ENCODE measurements around the gene JAK2. TPM values are rescaled to one million over a fixed set of nuclear protein-coding genes. Genes with fewer than 3 reads are reported as not detected.
A peak's percentile ranks its signal among the peaks of the same experiment; 100 is the strongest.
"Not testable (repeated sequence)": the region's sequence is repeated elsewhere in the genome, so short reads cannot be mapped to it uniquely, and the experiment has no call there.

Gene JAK2
- total RNA-seq: 10 to 100 TPM; 23.2 to 25.5 TPM

DNA sequence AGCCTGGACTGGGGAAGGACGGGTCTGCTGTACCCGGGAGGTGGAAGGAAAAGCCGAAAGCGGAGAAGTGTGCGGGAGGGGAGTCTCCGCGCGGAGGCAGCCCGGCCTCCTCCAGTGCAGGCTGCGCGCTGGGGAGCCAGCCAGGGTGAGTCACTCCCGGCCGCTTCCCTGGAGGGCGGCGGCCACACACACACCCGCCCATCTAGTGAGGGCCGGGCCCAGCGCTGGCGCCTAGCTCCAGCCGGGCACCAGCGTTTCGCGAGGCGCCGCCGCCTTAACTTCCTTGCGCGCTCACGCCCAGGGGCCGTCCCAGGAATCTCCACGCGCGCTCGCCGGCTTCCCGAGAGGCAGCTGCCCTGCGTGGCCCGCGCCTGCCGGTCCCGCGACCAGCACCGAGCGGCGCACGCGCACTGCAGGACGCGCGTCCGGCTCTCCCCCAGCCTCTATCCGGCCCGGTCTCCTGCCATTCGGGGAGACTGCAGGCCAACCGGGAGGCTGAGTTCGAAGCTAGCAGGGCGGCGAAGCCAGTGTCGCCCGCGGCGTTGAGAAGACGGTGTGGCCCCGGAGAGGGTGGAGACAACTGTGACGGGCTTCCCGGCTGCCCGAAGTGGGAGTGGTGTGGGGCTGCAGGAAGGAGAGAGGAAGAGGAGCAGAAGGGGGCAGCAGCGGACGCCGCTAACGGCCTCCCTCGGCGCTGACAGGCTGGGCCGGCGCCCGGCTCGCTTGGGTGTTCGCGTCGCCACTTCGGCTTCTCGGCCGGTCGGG, at the start of gene JAK2:
JAK2 (plus strand) TSS at position 652 of the 765 bp plus-strand sequence. CDS start 36,716 bp downstream, outside the sequence.
- POLR2A ChIA-PET: interaction anchor here (0.7 to 2.7 kb wide), 7 partner anchors 14 to 644 kb away, joined by 3 to 19 read pairs (median 4); partner anchors contain the start of genes PLGRKT, RCL1 and RIC1
- DNase-seq: peak; percentile 91
- Mint-ChIP-seq H3K27ac (peak within 1 kb of the TSS; percentile 96), H3K36me3 (peaks cover 4% of the 10 kb centered on the region), H3K4me1 (ENCODE audit: low read depth) (peaks cover 52% of the 10 kb centered on the region), H3K4me3 (peak within 1 kb of the TSS; percentile 90), H3K27me3 (no peaks in the 10 kb centered on the region), H3K9me3 (no peaks in the 10 kb centered on the region)
- CTCF ChIA-PET: interaction anchor here (0.6 to 6.5 kb wide), 15 partner anchors 14 to 465 kb away, joined by 3 to 106 read pairs (median 4); partner anchors contain the start of genes CD274 and RCL1
- intact Hi-C loops (cut with micrococcal nuclease): loop anchor here (1.0 to 10.0 kb wide), 13 partner anchors 14 to 1458 kb away; partner anchors contain the start of genes AK3, CD274, CDC37L1 and INSL6

DNA sequence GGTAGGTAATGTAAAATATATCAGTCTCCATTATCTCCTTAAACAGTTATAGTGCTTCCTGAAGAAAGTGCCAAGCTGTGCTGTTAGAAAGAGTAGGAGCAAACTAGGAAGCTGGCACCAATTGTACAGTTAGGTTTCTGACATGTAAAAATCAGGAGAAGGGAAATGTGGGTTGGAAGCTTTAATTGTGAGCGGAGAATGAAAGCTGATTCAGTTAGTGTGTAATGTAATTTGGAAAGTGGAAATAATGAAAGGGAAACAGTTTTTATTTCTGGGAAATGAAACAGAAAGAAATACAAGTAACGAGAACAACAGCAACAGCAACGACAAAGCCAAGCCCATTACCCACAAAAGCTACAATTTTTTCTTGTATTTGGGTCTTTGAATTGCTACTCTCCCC, 48.8 kb upstream of the JAK2 start:
- CTCF ChIA-PET: interaction anchor here (1.7 kb wide), 1 partner anchor 51 kb away, joined by 4 read pairs; no protein-coding TSS in a partner anchor
- POLR2A ChIA-PET: interaction anchor here (0.9 to 1.2 kb wide), 3 partner anchors 8 to 144 kb away, joined by 3 to 6 read pairs (median 3); partner anchors contain the start of gene RCL1
- no peak overlapping the region for H3K4me3 Mint-ChIP-seq
- no peaks in the 10 kb centered on the region for H3K27me3 Mint-ChIP-seq
- H3K9me3 Mint-ChIP-seq: no peaks in the 10 kb centered on the region
- DNase-seq: no peak
- intact Hi-C loops (cut with micrococcal nuclease): loop anchor here (1.0 to 5.0 kb wide), 10 partner anchors 8 to 1409 kb away; partner anchors contain the start of genes PLGRKT, RCL1 and RFX3
- H3K27ac Mint-ChIP-seq: peak overlapping the region; percentile 77
- no peaks in the 10 kb centered on the region for H3K36me3 Mint-ChIP-seq
- peaks cover 56% of the 10 kb centered on the region for H3K4me1 Mint-ChIP-seq (ENCODE audit: low read depth)

- H3K4me3 Mint-ChIP-seq: peak overlapping the region; percentile 42
- no peaks in the 10 kb centered on the region for H3K9me3 Mint-ChIP-seq
- H3K27ac Mint-ChIP-seq: peak overlapping the region; percentile 91
- no peaks in the 10 kb centered on the region for H3K27me3 Mint-ChIP-seq
- CTCF ChIA-PET: interaction anchor here (1.7 kb wide), 1 partner anchor 51 kb away, joined by 4 read pairs; no protein-coding TSS in a partner anchor
- DNase-seq: peak; percentile 36
- intact Hi-C loops (cut with micrococcal nuclease): loop anchor here (1.0 to 5.0 kb wide), 11 partner anchors 7 to 1410 kb away; partner anchors contain the start of genes PLGRKT, RCL1 and RFX3
- POLR2A ChIA-PET: interaction anchor here (0.9 to 1.2 kb wide), 3 partner anchors 8 to 144 kb away, joined by 3 to 6 read pairs (median 3); partner anchors contain the start of gene RCL1
- peaks cover 58% of the 10 kb centered on the region for H3K4me1 Mint-ChIP-seq (ENCODE audit: low read depth)
- no peaks in the 10 kb centered on the region for H3K36me3 Mint-ChIP-seq
Observed at GRCh38 chr9:4936823-4937222, 48.2 kb upstream of the JAK2 start.

- H3K4me3 Mint-ChIP-seq: peak overlapping the region; percentile 42
- H3K9me3 Mint-ChIP-seq: no peaks in the 10 kb centered on the region
- H3K36me3 Mint-ChIP-seq: no peaks in the 10 kb centered on the region
- intact Hi-C loops (cut with micrococcal nuclease): loop anchor here (1.0 to 5.0 kb wide), 7 partner anchors 49 to 1410 kb away; partner anchors contain the start of genes PLGRKT, RCL1 and RFX3
- H3K27me3 Mint-ChIP-seq: no peaks in the 10 kb centered on the region
- POLR2A ChIA-PET: no interaction called here
- peaks cover 62% of the 10 kb centered on the region for H3K4me1 Mint-ChIP-seq (ENCODE audit: low read depth)
- peak; percentile 28 for DNase-seq
- peak overlapping the region; percentile 91 for H3K27ac Mint-ChIP-seq
- CTCF ChIA-PET: no interaction called here
Observed at GRCh38 chr9:4937446-4937845, 47.6 kb upstream of the JAK2 start.

DNA sequence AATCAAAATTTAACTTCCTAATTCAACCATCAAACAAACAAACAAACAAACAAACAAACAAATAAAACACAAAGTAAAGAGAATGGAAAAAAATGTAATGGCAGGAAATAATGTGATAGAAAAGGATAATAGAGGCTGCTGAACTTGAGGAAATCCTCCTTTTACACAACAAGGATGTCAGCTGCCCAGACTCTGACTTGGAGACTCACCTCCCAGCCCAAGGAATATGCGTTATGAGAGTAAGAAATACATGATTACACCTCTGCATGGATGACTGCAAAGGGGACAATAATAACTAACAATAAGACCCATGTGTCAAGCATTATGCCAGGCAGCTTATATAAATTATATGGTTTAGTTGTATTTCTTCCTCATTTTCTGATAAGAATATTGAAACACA, 46.6 kb upstream of the JAK2 start:
- Mint-ChIP-seq H3K27me3 (no peaks in the 10 kb centered on the region), H3K9me3 (no peaks in the 10 kb centered on the region)
- CTCF ChIA-PET: interaction anchor here (0.8 to 1.7 kb wide), 3 partner anchors 32 to 46 kb away, joined by 3 to 7 read pairs (median 3); partner anchors contain the start of gene JAK2

DNA sequence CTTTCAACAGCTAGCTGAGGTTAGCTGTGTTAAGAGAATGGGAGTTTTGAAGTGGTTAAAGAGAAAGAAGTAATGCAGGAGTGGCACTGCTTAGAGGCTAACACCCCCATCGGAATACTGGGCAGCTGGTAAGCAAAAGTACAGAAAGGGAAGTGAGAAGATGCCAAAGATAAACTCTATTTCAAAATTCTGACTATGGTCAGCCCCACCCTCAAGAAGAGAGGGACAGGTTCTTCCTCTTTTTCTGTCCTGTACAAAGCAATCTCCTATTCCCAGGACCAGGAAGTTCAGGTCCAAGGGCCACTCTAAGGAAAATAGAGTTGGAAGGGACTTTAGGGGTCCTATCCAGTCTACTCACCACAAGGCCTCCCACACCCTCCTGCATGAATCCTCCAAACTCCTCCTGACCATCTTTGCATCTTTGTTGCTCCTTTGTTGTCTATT, 45.9 kb upstream of the JAK2 start:
- Mint-ChIP-seq H3K4me3 (no peak overlapping the region), H3K4me1 (ENCODE audit: low read depth) (peaks cover 74% of the 10 kb centered on the region), H3K27ac (peak overlapping the region; percentile 91), H3K27me3 (no peaks in the 10 kb centered on the region), H3K9me3 (no peaks in the 10 kb centered on the region), H3K36me3 (no peaks in the 10 kb centered on the region)
- CTCF ChIA-PET: interaction anchor here (1.2 to 1.7 kb wide), 3 partner anchors 43 to 46 kb away, joined by 3 to 7 read pairs (median 3); partner anchors contain the start of gene JAK2
- POLR2A ChIA-PET: interaction anchor here (0.7 to 1.1 kb wide), 3 partner anchors 32 to 46 kb away, joined by 3 to 5 read pairs (median 4); partner anchors contain the start of gene JAK2
- intact Hi-C loops (cut with micrococcal nuclease): loop anchor here (5.0 kb wide), 4 partner anchors 192 to 1412 kb away; partner anchors contain the start of genes PLGRKT and RFX3
- peak; percentile 25 for DNase-seq

More for the DNA sequence above, 46.6 kb upstream of the JAK2 start:
- Mint-ChIP-seq H3K36me3 (no peaks in the 10 kb centered on the region), H3K4me1 (ENCODE audit: low read depth) (peaks cover 70% of the 10 kb centered on the region), H3K27ac (peak overlapping the region; percentile 91), H3K4me3 (no peak overlapping the region)
- intact Hi-C loops (cut with micrococcal nuclease): loop anchor here (5.0 kb wide), 4 partner anchors 191 to 1411 kb away; partner anchors contain the start of genes PLGRKT and RFX3
- POLR2A ChIA-PET: interaction anchor here (0.7 to 1.1 kb wide), 3 partner anchors 33 to 46 kb away, joined by 3 to 5 read pairs (median 4); partner anchors contain the start of gene JAK2
- no peak for DNase-seq

GRCh38 chr9:4942042-4942691, 42.9 kb upstream of the JAK2 start:
- not testable (repeated sequence) for H3K4me3 Mint-ChIP-seq
- peaks cover 69% of the 10 kb centered on the region for H3K4me1 Mint-ChIP-seq (ENCODE audit: low read depth)

GRCh38 chr9:4943346-4943745, 41.7 kb upstream of the JAK2 start:
- H3K27ac Mint-ChIP-seq: peak overlapping the region; percentile 24
- peaks cover 3% of the 10 kb centered on the region for H3K9me3 Mint-ChIP-seq
- DNase-seq: no peak
- peaks cover 2% of the 10 kb centered on the region for H3K36me3 Mint-ChIP-seq
- peaks cover 59% of the 10 kb centered on the region for H3K4me1 Mint-ChIP-seq (ENCODE audit: low read depth)
- ChIA-PET POLR2A (no interaction called here), CTCF (interaction anchor here (1.0 kb wide), 1 partner anchor 18 kb away, joined by 3 read pairs; no protein-coding TSS in a partner anchor)
- no peak overlapping the region for H3K4me3 Mint-ChIP-seq
- H3K27me3 Mint-ChIP-seq: no peaks in the 10 kb centered on the region
- intact Hi-C loops (cut with micrococcal nuclease): no loop called here

More at GRCh38 chr9:4942042-4942691, 42.9 kb upstream of the JAK2 start:
- H3K27me3 Mint-ChIP-seq; H3K9me3 Mint-ChIP-seq; H3K36me3 Mint-ChIP-seq; intact Hi-C loops (cut with micrococcal nuclease): not testable (repeated sequence)
- DNase-seq: peak; percentile 24
- peak overlapping the region; percentile 72 for H3K27ac Mint-ChIP-seq
- ChIA-PET CTCF (interaction anchor here (0.9 to 1.4 kb wide), 6 partner anchors 17 to 181 kb away, joined by 3 to 6 read pairs (median 3); partner anchors contain the start of gene JAK2), POLR2A (interaction anchor here (0.7 to 0.8 kb wide), 2 partner anchors 27 to 112 kb away, joined by 3 to 5 read pairs; no protein-coding TSS in a partner anchor)

DNA sequence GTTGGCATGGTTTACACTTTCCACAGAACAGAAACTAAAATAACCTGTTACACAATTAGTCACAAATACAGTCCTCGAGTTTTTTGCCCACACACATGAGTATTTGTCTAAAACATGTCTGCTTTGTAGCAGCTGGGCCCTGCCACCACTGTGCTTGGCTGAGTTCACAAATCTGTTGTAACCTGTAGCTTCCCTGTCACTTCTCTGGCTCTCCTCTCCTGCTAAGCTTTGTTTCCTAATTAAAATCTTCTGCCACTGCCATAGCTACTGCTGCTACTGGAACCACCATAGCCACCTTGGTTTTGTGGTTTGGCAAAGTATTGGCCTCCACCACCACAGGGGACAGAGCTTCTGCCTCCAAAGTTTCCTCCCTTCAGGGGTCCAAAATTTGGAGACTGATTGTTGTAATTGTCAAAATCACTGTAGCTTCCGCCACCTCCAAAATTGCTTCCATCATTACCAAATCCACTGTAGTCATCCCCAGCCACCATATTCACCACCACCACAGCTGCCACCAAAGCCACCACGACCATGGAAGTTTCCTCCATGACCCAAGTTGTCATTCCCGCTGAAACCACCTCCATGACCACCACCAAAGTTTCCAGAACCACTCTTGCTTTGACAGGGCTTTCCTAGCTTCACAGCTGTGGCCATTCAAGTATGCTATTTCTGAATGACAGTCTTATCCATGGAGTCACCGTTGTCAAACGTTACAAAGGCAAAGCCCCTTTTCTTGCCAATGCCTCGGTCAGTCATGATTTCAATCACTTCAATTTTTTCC, 40.5 kb upstream of the JAK2 start:
- intact Hi-C loops (cut with micrococcal nuclease): loop anchor here (1.0 kb wide), 3 partner anchors 8 to 41 kb away; partner anchors contain the start of gene JAK2
- Mint-ChIP-seq H3K4me1 (ENCODE audit: low read depth) (peaks cover 46% of the 10 kb centered on the region), H3K27ac (peak overlapping the region; percentile 83), H3K4me3 (peak overlapping the region; percentile 41)
- CTCF ChIA-PET: interaction anchor here (1.1 kb wide), 1 partner anchor 26 kb away, joined by 4 read pairs; no protein-coding TSS in a partner anchor
- H3K27me3 Mint-ChIP-seq, H3K36me3 Mint-ChIP-seq, H3K9me3 Mint-ChIP-seq: not testable (repeated sequence)
- DNase-seq: peak; percentile 59
- POLR2A ChIA-PET: interaction anchor here (0.8 to 1.2 kb wide), 3 partner anchors 8 to 78 kb away, joined by 3 to 4 read pairs (median 3); no protein-coding TSS in a partner anchor

- POLR2A ChIA-PET: no interaction called here
- Mint-ChIP-seq H3K27ac (no peak overlapping the region), H3K4me3 (no peak overlapping the region), H3K27me3 (no peaks in the 10 kb centered on the region), H3K9me3 (peaks cover 3% of the 10 kb centered on the region), H3K36me3 (peaks cover 2% of the 10 kb centered on the region), H3K4me1 (ENCODE audit: low read depth) (peaks cover 29% of the 10 kb centered on the region)
- intact Hi-C loops (cut with micrococcal nuclease): no loop called here
- DNase-seq: no peak
- CTCF ChIA-PET: no interaction called here
Observed at GRCh38 chr9:4946937-4947336, 38.1 kb upstream of the JAK2 start.

Measured in activated CD4-positive, alpha-beta memory T cell treated with anti-CD3 and anti-CD28 coated beads for 36 hours (primary cell).